Activated T-helper 9 cell treated with anti-CD3 and anti-CD28 coated beads, Interleukin-2, amount 50 U/mL, for 16 hours (primary cell): Measurements from ENCODE around the gene ORAI3.
A peak's percentile ranks its signal among the peaks of the same experiment; 100 is the strongest.

ENCODE experiments used
- DNase-seq: peaks from one replicate; pipeline ENCODE4 v3.0.0-alpha.2; 2020; ENCODE audit warnings: low read depth

The ORAI3 gene

GRCh38 chr16:30948667-30949649, at the start of gene ORAI3:
TSS of gene ORAI3 (plus strand) at chr16:30949068. CDS start at chr16:30949290, 222 bp downstream.
- no peak for DNase-seq

- no peak for DNase-seq
These were observed 49.1 kb upstream of the ORAI3 start for GRCh38 chr16:30899794-30900193.

DNA sequence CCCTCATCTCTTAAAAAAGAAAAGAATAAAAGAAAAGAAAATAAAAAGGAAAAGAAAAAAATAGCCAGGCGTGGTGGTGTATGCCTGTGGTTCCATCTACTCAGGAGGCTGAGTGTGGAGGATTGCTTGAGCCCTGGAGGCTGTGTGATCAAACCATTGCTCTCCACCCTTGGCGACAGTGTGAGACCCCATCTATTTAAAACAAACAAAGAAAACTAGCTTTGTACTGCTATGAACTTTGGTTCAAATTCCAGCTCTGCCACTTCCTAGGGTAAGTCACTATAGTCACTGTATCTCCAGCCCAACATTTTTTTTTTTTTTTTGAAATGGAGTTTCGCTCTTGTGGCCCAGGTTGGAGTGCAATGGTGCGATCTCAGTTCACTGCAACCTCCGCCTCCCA, 48.3 kb upstream of the ORAI3 start:
- DNase-seq, result no peak

GRCh38 chr16:30901201-30902028, 47.5 kb upstream of the ORAI3 start:
- DNase-seq, result no peak

- DNase-seq, result peak; percentile 48
These were observed 46.6 kb upstream of the ORAI3 start for GRCh38 chr16:30902029-30902972.

GRCh38 chr16:30903002-30903401, 45.9 kb upstream of the ORAI3 start:
- no peak for DNase-seq

- no peak for DNase-seq
These were observed 45.3 kb upstream of the ORAI3 start for GRCh38 chr16:30903596-30903995.

DNA sequence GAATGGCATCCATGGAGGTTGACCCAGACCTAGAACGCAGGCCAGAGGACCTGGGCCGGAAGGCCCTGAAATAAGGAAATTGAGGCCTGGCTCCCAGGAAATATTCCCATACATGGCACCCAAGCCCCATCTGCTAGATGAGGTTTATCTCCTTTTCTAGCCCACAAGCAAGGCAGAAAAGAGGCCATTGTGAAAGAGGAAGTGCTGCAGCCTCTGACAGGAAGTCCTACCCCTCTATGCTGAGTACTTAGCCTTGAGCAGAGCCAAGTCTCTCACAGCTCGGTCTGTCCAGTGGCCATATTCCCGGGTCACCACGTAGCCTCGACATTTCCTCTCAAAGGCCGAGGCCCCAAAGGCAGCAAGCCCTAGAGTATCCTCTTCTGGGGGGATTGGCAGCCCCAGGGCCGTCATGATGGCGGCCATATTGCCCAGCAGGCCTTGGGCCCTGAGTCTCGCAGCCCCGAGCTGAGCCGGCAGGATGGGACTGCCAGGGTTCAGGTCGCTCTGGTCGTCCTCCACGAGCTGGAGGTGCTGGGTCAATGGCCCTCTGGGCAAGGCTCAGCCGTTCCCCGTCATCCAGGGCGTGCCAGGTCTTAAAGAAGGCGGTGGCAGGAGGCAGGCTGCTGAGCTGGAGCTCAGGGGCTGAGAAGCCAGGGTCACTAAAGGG, 44.6 kb upstream of the ORAI3 start:
- no peak for DNase-seq

DNA sequence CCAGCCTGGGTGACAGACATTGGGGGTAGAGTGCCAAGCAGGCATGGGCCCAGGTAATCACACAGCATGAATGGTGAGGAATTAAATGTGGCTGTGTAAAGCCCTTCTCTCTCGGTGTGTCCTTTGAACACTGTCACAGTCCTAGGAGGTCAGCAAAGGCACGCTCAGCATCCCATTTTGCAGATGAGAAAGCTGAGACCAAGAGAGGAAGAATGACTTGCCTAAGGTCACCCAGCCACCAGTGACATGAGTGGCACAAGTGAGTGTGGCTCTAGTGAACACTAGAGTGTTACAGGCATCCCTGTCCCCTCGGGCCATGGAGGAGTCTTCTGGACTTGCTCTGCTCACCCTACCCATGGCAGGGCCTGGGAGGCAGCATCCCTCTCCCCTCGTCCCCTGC, 41.8 kb upstream of the ORAI3 start:
- DNase-seq, result no peak

GRCh38 chr16:30910427-30911029, 38.3 kb upstream of the ORAI3 start:
- no peak for DNase-seq

DNA sequence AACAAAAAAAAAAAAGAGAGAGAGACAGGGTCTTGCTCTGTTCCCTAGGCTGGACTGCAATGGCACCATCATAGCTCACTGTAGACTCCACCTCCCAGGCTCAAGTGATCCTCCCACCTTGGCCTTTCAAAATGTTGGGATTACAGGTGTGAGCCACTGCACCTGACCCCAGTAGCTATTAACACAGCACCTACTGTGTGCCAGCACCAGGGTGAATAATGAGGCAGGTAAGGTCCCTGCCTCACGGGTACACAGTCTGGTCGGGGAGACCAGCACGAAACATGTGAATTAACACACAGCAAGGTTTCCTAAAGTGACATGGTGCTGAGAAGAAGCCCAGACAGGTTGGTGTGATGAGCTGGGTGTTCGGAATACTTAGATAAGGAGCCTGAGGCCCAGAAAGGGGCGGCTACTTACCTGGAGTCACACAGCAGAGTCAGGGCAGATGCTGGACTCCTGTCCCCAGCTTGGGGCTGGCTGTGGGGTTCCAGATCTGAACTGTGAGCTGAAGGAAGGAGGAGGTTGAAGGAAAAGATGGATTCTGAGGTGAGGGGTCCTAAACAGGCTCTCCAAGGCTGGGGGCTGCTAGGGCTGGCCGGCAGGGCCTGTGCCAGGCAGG, 36.0 kb upstream of the ORAI3 start:
- no peak for DNase-seq

DNA sequence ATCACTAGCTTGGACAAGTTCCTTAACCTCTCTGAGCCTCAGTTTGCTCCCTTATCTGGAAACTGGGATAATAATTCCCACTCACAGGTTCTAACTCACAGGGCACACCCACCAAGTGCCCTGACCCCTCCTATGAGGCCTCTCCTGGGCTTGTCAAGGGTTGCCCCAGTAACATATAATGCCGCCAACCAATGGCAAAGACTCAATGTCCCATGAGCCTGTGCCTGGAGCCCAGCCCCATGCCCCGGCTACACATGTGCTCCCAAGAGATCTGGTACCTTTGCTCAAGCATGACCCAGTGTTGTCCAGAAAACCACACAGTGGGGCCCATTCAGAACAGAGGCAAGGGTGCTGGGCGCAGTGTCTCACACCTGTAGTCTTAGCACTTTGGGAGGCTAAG, 34.0 kb upstream of the ORAI3 start:
- no peak for DNase-seq

DNA sequence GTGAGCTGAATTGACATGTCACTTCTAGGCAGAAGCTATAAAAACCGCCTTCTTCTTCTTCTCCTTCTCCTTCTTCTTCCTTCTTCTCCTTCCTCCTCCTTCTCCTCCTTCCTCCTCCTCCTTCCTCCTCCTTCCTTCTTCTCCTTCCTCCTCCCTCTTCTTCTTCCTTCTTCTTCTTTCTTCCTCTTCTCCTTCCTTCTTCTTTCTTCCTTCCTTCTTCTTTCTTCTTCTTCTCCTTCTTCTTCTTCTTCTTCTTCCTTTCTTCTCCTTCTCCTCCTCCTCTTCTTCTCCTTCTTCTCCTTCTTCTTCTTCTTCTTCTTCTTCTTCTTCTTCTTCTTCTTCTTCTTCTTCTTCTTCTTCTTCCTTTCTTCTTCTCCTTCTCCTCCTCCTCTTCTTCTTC, 30.3 kb upstream of the ORAI3 start:
- DNase-seq, result no peak

- no peak for DNase-seq
These were observed 28.0 kb upstream of the ORAI3 start for GRCh38 chr16:30920891-30921290.

- no peak for DNase-seq
These were observed 27.5 kb upstream of the ORAI3 start for GRCh38 chr16:30921459-30921747.

- peak; percentile 81 for DNase-seq
These were observed 27.0 kb upstream of the ORAI3 start for GRCh38 chr16:30921748-30922419.

GRCh38 chr16:30922420-30922959, 26.4 kb upstream of the ORAI3 start:
- peak; percentile 99 for DNase-seq

DNA sequence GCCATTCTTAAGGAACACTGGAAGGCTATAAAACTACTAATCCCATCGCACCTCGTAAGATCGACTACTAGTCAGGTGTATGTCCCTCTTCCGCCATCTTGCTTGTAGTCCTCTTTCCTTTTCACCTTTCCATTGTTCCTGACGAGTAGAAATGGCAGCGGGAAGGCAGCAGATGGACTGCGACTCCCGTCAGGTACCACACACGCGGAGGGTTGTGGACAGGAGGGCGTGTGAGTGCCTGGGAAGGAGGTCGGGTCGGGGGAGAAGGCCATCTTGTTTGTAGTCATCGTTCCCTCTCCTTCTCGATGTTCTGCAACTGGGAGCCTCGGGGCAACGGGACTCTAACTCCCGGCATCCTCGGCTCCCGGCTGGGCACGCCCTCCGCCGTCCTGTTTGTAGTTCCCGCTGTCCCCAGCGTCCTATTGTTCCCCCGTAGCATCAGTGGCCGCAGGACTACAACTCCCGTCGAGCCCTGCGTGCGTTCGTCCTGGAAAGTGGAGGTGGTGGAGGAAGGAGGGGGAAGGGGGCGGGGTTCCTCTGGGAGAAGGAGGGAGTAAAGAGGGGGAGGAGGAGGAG, 25.8 kb upstream of the ORAI3 start:
- DNase-seq, result peak; percentile 96

DNA sequence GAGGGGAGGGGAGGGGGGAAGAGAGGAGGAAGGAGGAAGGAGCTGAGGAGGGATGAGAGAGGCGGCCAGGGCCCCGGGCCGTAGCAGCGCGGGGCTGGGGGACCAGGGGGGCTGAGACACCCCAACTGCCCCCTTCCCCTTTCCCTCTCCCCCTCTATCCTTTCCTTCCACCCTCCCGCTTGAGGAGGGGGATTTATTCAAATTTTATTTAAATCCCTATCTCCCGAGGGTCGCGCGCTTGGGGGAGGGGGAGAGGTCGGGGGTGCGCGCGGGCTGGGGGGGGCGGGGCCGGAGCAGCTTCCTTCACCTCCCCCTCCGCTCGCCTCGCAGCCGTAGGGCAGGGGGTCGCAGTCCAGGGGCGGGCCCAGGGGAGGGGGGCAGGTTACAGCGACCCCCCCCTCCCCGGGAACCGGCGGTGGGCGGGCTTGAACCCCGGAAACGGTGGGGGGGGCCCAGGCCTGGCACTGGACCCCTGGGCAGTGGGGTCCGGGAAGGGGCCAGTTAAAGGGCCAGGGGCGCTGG, 25.3 kb upstream of the ORAI3 start, which contains the start of gene FBXL19:
FBXL19 (plus strand) TSS at position 19 of the 522 bp plus-strand sequence. CDS start 2,183 bp downstream, outside the sequence.
- no peak for DNase-seq
